Measurements from ENCODE around the gene EGLN2. TPM values are rescaled to one million over a fixed set of nuclear protein-coding genes. Genes with fewer than 3 reads are reported as not detected.

EGLN2 gene
- total RNA-seq, 1 experiment from 2014 or later, result 115 TPM

- ChIA-PET CTCF (no interaction called here), POLR2A (interaction anchor here (0.8 kb wide), 1 partner anchor 28 kb away, joined by 6 read pairs; no protein-coding TSS in a partner anchor)
- Histone ChIP-seq H3K4me3 (ENCODE audit: low read depth in 2 of 2, low read length in 2 of 2) (peak within 1 kb of the TSS; percentile 74 to 97), H3K27ac (ENCODE audit: low read length) (peak within 1 kb of the TSS; percentile 99), H3K9me3 (ENCODE audit: control insufficient read depth, insufficient read depth, low read depth, low read length) (no peaks in the 10 kb centered on the region), H3K4me1 (ENCODE audit: control insufficient read depth, insufficient read depth, low read length) (peaks cover 10% of the 10 kb centered on the region), H3K27me3 (ENCODE audit: control insufficient read depth, insufficient read depth, low read length) (no peaks in the 10 kb centered on the region), H3K36me3 (ENCODE audit: control insufficient read depth, insufficient read depth, low read length) (peaks cover 9% of the 10 kb centered on the region)
- TF ChIP-seq CTCF (IDR thresholded peaks at IDR 0.05) (no peak), POLR2AphosphoS5 (IDR thresholded peaks at IDR 0.05; ENCODE audit: low read depth, low read length) (peak; percentile 88), REST (IDR thresholded peaks at IDR 0.05; ENCODE audit: insufficient read depth in 1 of 2, low read depth in 2 of 2, low read length in 1 of 2) (peak in 1 of 2 experiments; percentile 29; a peak in 1 of 4 replicates), SIN3A (IDR thresholded peaks at IDR 0.05; ENCODE audit: borderline replicate concordance, insufficient read depth, low read depth, low read length) (peak; percentile 78; the same call in 1 of the 2 replicates)
- ATAC-seq (peak; percentile 90), DNase-seq (ENCODE audit: low read depth, low spot score) (peak; percentile 90)
- BruUV-seq (replicated peaks), result no TSS peak
- in situ Hi-C loops (cut with HindIII; ENCODE audit: low pct_unique_long_range_greater_than_20kb, low sequenced_read_pairs), result no loop called here
- intact Hi-C loops (cut with micrococcal nuclease; ENCODE audit: unreplicated experiment), result no loop called here
These were observed 48.0 kb upstream of the EGLN2 start, which contains the start of gene SNRPA for GRCh38 chr19:40750874-40751537. TSS of gene SNRPA (plus strand) at chr19:40751203. CDS start at chr19:40751409, 206 bp downstream.

GRCh38 chr19:40752257-40752781, 46.7 kb upstream of the EGLN2 start:
- CTCF ChIA-PET, result no interaction called here
- ATAC-seq (no peak), DNase-seq (ENCODE audit: low read depth, low spot score) (no peak)
- H3K9me3 ChIP-seq (ENCODE audit: control insufficient read depth, insufficient read depth, low read depth, low read length), result no peaks in the 10 kb centered on the region
- peak overlapping the region; percentile 74 to 97 for H3K4me3 ChIP-seq (ENCODE audit: low read depth in 2 of 2, low read length in 2 of 2)
- H3K27ac ChIP-seq (ENCODE audit: low read length), result peak overlapping the region; percentile 98
- POLR2A ChIA-PET, result interaction anchor here (0.6 to 0.7 kb wide), 2 partner anchors 38 to 157 kb away, joined by 3 to 14 read pairs; no protein-coding TSS in a partner anchor
- no peak for TF ChIP-seq SIN3A (IDR thresholded peaks at IDR 0.05; ENCODE audit: borderline replicate concordance, insufficient read depth, low read depth, low read length)
- TF ChIP-seq POLR2AphosphoS5 (IDR thresholded peaks at IDR 0.05; ENCODE audit: low read depth, low read length), result no peak
- TF ChIP-seq CTCF (IDR thresholded peaks at IDR 0.05), result no peak
- TF ChIP-seq TCF7L2 (IDR thresholded peaks at IDR 0.05; ENCODE audit: low read depth, low read length), result no peak
- no peak for TF ChIP-seq REST (IDR thresholded peaks at IDR 0.05; ENCODE audit: insufficient read depth in 1 of 2, low read depth in 2 of 2, low read length in 1 of 2)
- intact Hi-C loops (cut with micrococcal nuclease; ENCODE audit: unreplicated experiment), result no loop called here
- no peaks in the 10 kb centered on the region for H3K27me3 ChIP-seq (ENCODE audit: control insufficient read depth, insufficient read depth, low read length)
- BruUV-seq (replicated peaks), result no TSS peak
- H3K36me3 ChIP-seq (ENCODE audit: control insufficient read depth, insufficient read depth, low read length), result peaks cover 9% of the 10 kb centered on the region
- peaks cover 10% of the 10 kb centered on the region for H3K4me1 ChIP-seq (ENCODE audit: control insufficient read depth, insufficient read depth, low read length)
- in situ Hi-C loops (cut with HindIII; ENCODE audit: low pct_unique_long_range_greater_than_20kb, low sequenced_read_pairs), result no loop called here
